ENCODE results near the gene BFSP2.

Gene BFSP2

GRCh38 chr3:133383741-133384140, 16.1 kb upstream of the BFSP2 start:
- no peak for DNase-seq

DNA sequence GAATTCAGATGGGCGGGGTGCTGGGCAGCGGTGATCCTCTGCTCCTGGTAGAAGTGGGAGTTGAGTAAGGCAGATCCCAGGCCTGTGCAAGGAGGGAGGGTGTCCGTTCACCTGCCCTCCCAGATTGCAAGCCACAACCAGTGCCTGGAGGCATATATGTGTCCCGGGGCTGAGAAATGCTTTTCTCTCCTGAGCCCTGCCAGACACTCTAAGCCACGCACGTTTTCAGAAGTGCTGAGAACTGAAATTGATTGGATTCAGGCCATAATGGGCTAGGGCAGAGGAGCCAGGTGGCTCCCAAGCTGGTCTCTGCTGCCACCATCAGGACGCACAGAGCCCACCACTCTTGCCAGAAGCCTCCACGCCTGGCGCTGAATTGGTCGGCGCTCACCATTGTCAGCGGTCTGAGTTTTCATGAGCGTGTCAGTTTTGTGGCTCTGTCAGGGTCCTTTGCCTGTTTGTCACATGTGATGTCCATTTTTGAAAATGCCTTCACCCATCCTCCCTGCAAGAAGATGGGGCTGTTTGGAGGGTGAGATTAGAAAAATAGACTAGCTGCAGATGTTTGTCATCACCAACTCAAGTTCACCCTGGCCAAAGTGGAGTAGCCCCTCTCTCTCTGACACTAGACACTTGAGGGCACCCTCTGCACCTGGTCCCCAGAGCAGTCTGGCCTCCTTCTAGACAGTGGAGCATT, 15.4 kb upstream of the BFSP2 start:
- peak; percentile 79 for DNase-seq

- no peak for DNase-seq
Measured at GRCh38 chr3:133386876-133387275, 13.0 kb upstream of the BFSP2 start.

DNA sequence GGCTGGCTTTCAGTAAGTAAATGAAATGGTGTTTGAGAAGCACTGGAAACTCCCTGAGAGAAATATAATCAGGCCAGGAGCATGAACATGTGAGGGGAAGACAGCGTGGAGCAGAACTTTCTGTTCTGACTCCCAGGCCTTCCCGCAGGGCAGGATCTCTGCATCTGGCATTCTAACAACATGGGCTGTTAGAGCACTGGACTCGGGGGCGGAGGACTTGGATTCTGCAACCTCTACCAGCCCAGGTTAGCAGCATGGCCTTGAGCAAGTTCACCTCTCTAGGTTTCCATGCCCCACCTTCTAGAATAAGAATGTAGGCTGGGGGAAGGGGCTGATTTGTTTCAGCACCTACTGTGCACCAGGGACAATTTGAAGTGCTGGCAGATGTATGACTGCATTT, 12.5 kb upstream of the BFSP2 start:
- DNase-seq: no peak

- DNase-seq: no peak
Measured at GRCh38 chr3:133388696-133389395, 11.0 kb upstream of the BFSP2 start.

DNA sequence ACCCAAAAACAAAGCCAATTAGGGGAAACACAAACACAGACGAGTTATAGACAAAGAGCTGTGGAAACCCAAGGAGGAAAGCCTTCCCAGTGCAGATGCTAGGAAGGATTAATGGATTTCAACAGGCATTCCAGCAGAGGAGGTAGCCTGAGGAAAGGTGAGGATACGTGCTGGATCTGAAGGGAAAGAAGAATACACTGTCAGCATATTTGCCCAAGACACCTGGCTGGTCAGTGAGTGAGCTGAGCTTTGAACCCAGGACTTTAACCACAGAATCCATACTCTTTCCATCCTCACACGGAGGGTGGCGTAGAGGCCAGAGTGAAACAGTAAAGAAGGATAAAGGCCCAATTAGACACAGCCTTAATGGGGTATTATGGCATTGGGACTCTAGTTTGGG, 9.1 kb upstream of the BFSP2 start:
- DNase-seq: no peak

DNA sequence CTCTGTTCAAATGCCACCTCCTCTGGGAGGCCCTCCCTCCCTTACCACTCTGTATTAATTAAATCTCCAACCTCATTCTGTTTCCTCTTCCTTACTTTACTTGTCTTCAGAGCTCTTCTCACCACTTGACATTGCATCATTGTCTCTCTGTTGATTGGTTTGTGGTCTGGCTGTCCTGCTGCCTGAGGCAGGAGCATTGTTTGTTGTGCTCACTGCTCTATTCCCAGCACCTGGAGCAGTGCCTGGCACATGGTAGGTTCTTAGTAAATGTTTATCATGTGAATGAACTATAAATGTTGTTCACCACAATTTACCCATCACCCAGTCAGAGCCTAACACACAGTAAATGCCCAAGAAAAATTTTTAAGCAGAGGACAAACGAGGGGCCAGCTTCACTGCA, 6.7 kb upstream of the BFSP2 start:
- DNase-seq: no peak

DNA sequence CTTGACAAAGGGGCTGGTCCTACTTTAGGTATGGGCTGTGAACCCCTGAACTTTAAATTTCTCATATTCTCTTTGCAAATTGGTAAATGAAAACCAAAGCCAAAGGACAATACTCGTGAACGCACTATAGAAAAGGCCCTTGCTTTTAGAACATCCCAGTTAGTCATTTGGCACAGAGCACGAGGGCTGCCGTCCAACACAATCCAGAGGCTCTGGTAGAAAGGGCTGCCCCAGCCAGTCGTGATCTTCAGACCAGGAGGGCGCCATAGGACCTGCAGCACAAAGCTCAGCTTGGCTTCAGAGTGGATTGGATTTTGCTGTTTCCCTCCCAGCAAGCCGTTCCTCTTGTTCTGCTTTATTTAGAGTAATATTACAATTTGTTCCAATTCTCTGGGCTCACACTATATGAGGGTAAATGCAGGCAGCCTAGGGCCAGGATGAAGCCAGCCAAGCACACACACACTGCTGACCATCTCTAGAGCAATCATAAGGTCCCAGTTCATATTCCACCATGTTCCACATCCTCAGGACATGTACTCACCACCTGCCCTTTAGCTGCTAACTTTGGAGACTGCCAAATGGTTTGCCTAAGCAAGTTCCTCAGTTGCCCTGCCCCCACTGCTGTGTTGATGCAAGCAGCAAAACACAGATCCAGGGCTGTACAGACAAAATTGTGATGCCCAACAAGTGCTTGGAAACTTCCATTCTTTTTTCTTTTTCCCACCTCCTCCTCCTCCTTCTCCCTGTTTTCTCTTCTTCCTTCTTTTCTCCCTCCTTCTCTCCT, 6.0 kb upstream of the BFSP2 start:
- DNase-seq: no peak

GRCh38 chr3:133394561-133395311, 5.1 kb upstream of the BFSP2 start:
- DNase-seq: no peak

GRCh38 chr3:133396906-133397305, 3.0 kb upstream of the BFSP2 start:
- no peak for DNase-seq

- no peak for DNase-seq
Measured at GRCh38 chr3:133401374-133402135, 1.7 kb downstream of the BFSP2 start.

- DNase-seq: no peak
Measured at GRCh38 chr3:133404920-133405319, 5.1 kb downstream of the BFSP2 start.

DNA sequence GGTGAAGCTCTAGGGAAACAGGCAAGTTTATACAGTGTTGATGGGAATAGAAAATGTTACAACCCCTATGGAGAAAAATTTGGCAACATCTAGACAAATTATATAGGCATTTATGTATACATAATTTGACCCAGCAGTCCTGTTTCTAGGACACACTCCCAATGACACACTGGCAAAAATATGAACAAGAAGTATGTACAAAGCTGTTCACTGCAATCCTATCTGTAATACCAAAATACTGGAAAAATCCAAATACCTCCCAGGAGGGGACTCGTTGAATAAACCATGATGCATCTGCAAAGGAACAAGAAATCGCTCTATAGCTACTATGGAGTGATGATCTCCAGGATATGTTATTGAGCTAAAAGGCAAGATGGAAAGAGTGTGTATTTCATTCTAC, 8.5 kb downstream of the BFSP2 start:
- DNase-seq: no peak

DNA sequence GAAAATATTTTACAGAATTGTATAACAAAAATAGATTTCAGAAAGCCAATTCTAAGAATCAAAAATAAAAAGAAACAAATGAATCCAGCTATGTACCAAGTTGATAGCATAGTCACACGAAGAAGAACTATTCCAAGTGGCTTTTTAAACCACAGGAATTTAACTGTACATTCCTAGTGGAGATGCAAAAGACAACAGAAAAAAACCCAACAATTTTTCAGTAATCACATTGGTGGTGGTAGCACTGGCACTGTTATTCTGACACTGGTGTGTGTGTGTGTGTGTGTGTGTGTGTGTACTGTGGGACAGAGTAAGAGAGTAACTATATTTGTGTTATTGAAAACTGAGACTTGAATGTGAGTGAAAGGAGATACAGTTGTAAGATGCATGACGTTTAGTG, 9.1 kb downstream of the BFSP2 start:
- DNase-seq: no peak

DNA sequence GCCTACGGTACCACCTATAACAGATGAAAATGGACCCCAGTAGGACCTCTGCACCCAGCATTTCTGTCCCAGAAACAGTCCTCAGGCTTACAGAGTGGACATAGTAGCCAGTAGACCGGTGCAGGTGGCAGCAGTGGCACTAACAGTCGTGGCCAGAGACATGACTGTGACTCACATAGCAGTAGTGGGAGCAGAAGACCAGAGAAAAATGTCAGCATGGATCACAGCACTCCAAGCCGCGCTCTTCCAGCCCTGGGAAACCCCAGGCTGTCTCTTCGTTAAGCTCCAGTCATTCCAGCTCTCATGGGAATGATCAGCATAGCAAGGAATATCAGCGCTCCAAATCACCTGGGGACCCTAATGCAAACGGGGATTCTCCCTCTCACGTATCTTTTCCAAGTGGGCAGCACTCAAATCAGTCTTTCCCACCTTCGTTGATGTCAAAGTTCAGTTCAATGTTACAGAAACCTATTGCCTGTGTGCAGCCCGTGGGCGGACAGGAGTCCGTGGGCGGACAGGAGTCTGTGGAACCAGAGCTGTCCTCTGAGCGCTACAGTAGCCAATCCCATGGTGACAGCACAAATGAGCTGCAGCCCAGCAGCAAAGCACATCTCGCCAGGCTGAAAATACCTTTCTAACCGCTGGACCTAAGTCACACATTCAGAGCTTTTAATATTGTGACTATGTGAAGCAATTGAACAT, 10.5 kb downstream of the BFSP2 start:
- DNase-seq: no peak

GRCh38 chr3:133412183-133413132, 12.6 kb downstream of the BFSP2 start:
- DNase-seq: no peak

DNA sequence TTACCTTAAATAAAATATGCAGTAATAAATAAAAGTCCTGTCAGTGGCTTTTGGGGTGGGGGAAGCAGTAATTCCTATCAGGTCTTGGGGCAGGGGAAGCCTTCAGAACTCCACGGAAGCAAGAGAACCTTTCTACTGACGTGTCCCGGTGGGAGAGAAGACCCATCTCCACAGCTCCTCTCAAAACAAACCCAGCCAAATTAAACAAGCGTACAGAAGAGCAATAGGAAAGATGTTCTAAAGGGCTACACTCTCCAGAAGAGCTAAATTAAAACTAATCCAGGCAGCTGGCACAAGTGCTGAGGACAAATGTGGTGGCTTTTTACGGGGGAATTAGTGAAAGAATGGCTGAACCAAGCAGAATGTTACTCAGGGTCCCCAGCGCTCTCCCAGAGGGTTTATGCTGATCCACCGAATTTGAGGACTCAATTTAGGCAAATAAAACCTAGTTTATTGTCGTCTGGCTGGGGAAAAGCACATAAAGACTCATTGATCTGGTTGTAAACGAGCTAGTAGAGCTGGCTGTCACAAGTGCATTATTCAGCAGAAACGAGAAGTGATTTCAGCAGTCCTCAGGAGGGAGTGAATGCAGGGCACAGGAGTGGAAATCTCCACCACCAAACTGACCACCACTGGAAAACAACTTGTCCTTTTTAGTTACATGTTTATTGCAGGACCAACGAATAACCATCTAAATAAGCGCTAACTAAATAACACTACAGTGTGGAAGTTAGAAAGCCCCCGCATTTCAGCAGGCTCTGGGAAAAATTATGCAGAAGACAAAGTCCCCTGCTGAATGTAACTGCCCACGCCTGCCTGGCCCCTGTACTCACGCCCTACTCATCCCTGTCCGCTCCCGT, 13.5 kb downstream of the BFSP2 start:
- peak; percentile 57 for DNase-seq

DNA sequence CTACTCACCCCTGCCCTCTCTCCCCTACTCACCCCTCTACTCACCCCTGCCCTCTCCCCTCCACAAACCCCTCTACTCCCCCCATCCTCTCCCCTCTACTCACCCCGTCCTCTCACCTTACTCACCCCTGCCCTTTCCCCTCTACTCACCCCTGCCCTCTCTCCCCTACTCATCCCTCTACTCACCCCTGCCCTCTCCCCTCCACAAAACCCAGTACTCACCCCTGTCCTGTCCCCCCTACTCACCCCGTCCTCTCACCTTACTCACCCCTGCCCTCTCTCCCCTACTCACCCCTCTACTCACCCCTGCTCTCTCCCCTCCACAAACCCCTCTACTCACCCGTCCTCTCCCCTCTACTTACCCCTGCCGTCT, 14.2 kb downstream of the BFSP2 start:
- no peak for DNase-seq

GRCh38 chr3:133418361-133418760, 18.5 kb downstream of the BFSP2 start:
- DNase-seq: no peak
